HG02588 (cell line): Measurements from ENCODE around the gene CYTH4.

Source experiments
- ATAC-seq: cut with Tn5 transposase; IDR thresholded peaks from one replicate; pipeline ENCODE4 v1.9.1; 2021; ENCODE audit warnings: mild to moderate bottlenecking, moderate library complexity; ENCODE audit not compliant: unreplicated experiment

Gene CYTH4

DNA sequence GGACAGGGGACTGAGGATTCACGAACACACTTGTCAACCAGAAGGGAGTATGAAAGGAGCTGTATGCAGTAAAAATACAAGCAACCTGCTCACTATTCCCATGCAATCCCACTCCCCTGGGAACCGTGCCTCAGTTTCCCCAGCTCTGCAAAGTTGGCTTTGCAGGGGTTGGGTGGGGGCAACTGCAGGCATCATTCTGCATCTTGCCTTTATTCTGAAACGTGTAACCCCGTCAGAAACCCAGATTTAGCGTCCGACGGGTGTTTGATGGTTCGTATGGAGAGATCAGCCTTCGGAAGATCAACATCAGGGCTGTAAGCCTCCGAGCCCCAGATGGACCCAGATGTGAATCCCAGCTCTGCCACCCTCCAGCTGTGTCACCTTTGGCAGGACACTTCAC is 3.6 kb downstream of the CYTH4 start:
- ATAC-seq: no peak

DNA sequence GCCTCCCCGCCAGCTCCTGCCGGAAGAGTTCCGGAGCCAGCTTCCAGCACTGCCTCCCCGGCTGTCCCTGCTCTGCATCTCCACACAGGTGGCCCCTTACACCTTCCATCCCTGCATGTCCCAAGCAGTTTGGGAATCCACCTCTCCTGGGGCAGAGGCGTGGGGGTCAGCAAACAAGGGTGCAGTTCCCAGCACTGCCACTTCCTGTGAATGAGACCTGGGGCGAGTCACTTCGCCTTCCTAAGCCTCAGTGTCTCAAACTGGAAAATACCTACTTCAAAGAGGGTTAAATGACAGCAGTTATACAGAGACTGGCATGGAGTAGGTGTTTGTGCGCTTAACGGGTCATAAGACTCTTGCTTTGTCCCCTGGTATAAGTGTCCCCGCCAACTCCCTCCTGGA is 5.2 kb downstream of the CYTH4 start:
- no peak for ATAC-seq

DNA sequence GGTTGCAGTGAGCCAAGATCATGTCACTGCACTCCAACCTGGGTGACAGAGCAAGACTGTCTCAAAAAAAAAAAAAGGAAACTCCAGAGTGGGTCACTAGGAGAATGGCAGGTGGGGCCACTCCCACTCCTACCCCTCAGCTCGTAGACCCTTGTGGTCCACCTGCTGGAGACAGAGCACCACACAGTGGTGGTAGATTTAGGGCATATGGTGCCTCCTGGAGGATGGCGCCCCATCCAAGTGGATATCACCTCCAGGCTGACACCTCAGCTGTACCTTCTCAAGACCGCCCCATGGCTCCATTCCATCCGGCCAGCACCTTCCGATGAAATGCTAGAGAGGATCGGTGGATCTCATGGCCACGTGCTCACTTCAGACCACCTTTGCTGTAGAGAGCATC is 6.2 kb downstream of the CYTH4 start:
- ATAC-seq: no peak

DNA sequence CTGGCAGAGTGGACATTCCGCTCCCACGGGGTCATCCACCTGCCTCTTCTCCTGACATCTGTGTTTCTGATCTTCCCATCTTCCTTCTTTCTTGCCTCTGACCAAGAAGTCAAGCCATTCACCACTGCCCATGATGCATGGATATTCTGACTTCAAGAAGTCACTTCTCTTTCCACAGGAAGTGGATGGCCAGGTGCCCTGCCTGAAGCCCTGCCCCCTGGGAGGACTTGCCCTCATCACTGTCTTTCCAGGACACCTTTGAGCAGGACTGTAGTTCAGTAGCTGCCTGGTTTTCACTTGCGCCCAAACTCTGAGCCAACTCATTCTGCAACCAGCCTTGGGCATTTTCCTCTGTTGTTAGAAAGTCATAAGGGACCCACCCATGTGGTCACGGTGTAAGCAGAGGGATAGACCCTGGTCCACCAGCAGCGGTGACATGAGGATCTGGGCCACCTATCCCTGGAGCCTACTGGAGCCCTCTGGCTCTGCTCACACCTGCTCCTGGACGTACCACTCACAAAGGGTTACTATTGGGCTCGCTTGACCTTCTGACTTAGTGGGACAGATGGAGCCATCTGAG is 6.9 kb downstream of the CYTH4 start:
- ATAC-seq: no peak

DNA sequence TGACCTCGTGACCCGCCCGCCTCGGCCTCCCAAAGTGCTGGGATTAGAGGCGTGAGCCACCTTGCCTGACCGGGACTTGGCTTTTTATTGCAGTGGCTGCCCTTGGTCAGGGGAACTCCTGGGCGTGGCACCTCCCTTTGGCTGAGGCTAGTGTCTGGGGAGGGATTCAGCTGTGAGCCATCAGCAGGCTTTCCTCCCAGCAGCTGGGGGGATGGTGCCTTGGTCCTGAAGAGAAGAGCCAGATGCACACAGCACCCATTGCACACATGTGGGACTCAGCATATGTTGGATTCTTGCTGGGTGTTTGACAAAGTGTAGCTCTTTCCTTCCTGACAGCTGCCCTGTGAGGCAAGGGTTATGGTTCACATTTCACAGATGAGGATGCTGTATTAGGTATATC is 8.4 kb downstream of the CYTH4 start:
- ATAC-seq: no peak

DNA sequence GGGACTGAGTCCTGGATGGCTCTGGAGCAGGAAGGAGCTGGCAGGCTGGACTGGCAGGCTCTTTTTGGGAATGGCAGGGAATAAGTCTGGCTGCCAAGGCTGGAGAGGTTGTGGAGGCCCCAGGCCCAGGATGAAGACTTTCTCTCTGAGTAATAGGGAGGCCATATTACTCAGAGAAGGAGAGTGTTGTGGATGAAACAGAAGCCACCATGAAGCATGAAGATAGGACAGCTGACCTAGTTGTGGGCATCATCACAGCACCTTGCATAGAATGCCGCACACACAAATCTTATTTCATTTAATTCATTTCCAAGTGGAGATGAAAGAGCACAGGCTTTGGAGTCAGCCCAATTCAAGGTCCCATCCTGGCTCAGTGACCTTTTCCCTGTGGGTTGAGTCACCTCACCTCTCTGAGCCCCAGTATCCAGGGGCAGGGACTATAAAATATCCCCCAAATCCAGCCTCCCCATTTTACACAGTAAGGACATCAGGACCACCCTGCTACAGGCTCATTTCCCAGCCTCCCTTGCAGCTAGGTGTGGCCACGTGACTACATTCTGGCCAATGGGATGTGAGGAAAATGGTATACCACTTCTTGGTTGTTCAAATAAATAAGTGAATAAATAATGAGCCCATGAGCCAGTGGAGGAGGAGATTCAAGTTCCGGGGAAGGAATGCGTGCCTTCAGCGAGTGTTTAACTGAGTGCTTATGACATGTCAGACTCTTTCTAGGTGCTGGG is 9.4 kb downstream of the CYTH4 start:
- ATAC-seq: no peak

DNA sequence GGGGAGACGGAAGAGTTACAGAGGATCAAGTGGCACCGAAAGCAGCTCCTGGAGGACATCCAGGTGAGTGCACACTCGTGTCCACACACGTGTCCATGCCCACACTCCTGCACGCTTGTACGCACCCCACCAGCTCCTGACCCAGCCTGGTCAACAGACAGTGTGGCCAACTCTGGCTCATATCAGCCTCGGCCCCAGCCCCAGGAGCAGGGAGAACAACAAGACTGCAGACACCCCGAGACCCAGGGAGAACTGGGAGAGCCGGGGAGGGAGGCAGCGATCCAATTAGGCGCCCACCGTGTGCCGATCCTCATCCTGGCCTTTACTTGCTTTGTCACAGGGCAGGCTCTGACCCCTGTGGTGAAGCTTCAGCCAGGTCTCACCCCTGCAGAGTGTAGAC is 10.3 kb downstream of the CYTH4 start:
- no peak for ATAC-seq

DNA sequence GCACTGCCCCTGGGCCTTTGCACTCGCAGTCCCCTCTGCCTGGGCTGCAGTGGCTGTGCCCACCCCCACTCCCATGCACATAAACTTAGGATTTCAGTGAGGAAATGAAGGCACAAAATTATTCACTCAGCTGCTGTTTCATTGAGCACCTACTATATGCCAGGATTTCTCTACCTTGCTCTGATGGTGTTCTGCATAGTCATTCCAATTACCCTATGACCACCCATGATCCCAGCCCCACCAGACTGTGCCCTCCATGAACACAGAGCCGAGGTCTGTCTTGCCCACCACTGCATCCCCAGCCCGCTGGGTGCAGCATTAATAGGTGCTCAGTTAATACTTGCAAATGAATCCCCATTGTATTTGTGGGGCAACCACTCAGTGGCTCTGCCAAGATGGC is 10.9 kb downstream of the CYTH4 start:
- ATAC-seq: no peak

DNA sequence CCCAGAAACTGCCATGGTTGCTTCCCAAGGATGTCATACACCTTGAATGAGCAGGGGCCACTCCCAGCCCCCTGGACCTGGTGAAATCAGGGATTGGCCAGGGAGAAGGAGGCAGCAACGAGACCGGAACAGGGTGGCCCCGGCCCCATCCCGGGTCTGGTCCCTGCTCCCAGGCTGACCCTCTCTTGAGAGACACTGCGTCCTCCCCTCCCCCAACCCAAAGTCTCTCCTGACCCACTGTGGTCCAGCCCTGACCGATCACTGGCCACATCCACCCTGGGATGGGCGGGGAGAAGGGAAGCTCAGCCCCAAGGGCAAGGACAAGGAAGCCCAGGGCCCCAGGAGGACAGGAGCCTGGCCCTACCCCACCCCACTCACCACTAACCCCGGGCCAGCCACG is 12.4 kb downstream of the CYTH4 start:
- no peak for ATAC-seq

DNA sequence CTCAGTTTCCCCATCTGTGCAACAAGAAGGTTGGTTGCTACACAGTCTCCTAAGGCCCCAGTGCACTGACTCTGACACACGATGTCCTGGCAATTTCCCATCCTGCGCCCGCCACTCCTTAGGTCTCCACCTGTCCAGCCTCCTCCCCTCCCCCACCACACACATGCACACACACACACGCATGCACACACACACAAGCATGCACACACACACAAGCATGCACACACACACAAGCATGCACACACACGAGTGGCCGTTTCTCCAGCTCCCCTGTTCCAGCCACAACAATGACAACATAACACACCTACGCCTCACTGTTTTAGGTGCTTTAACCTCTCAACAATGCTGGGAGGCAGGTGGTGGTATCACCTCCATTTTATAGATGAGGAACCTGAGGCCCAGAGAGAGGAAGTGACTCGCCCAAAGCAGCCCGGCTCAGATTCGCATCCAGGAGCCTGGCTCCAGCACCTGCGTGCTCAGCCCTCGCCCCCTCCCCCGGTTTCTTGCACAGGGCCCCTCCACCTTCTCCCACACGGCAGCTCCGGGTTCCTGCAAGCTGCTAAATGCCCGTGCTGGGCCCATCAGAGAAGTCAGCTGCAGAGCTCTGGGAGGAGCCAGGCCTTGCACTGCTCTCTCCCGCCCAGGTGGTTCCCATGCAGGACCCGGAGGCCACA is 13.0 kb downstream of the CYTH4 start:
- no peak for ATAC-seq

DNA sequence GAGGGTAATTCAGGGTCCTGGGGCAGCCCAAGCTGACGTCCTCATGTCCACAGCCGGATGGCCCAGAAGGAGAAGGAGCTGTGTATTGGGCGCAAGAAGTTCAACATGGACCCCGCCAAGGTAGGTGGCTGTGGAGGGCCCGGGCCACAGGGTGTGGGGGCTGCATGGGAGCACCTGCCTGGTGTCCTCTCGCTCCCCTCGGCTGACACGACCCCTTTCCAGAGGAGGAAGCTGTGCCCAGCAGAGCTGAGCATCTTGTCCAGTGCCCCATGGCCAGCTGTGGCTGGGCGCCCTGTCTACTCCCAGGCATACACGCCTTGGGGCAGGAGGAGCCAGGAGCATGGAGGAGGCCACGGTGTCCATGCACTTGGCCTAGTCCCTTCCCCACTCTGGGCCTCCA is 13.6 kb downstream of the CYTH4 start:
- no peak for ATAC-seq

DNA sequence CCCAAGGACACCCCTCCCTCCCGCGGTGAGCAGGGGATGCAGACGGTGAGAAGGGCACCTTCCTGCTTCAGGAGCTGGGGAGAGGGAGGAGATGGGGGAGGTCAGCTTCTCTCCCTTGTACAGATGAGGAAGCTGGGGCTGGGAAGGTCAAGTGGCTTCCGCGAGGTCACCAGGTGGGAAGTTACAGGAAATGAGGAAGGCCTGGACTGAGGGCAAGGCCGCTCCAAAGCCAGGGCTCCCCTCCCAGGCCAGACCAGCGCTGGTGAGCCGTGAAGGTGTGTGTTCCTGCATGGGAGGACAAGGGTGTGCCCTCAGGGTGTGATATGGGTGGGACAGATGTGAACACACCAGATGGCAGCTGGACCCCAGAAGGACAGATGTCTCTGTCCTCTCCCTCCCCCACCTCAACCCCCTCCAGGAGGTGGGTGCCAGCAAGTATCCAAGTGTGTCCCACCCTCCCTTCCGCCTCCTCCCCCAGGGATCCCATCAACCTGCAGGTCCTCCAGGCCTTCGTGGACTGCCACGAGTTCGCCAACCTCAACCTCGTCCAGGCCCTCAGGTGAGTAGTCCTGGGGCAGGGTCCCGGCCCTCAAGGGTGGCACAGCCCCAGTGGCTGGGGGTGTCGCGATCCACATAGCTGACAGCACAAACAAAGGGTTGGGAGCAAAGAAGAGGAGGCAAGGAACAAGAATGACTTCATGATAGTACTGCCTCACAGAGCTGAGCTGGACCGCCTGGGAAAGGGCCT is 16.6 kb downstream of the CYTH4 start:
- ATAC-seq: no peak

DNA sequence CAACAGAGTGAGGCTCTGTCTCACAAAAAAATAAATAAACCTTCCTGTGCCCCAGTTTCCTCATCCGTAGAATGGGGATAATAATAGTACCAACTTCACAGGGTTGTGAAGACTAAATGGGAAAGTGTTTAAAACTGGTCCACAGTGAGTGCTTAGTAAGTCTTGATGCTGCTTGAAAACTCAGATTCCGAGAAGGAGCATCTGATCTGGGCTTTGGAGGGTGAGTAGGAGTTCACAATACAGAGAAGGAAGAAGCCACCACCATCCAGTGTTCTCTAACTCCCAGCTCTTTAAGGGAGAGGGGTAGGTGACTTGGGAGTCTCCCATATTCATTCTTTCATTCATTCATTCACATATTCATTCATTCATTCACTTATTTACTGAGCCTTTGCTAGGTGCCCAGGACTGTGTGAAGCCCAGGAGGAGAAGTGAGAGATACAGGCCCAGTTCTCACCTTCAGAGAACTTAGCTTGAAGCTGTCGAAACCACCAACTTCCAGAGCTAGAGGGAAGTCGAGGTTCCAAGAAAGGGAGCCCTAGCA is 17.7 kb downstream of the CYTH4 start:
- ATAC-seq: no peak

DNA sequence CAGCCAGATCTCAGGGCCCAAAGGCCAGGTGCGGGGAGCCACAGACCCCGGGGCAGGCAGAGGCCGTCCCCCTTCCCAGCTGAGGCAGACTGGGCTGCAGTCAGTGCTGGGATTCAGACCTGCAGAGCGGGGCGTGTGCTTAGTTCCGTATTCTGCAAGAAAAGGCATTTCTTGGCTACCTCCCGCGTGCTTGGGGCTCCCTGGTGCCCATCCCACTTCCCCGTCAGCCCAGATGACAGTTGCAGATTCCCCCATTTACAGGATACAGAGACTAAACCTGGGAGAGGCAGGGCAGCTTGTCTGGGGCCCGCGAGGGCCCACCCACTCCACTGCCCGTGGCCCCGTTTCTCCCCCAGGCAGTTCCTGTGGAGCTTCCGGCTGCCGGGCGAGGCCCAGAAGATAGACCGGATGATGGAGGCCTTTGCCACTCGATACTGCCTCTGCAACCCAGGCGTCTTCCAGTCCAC is 18.3 kb downstream of the CYTH4 start:
- ATAC-seq: no peak

DNA sequence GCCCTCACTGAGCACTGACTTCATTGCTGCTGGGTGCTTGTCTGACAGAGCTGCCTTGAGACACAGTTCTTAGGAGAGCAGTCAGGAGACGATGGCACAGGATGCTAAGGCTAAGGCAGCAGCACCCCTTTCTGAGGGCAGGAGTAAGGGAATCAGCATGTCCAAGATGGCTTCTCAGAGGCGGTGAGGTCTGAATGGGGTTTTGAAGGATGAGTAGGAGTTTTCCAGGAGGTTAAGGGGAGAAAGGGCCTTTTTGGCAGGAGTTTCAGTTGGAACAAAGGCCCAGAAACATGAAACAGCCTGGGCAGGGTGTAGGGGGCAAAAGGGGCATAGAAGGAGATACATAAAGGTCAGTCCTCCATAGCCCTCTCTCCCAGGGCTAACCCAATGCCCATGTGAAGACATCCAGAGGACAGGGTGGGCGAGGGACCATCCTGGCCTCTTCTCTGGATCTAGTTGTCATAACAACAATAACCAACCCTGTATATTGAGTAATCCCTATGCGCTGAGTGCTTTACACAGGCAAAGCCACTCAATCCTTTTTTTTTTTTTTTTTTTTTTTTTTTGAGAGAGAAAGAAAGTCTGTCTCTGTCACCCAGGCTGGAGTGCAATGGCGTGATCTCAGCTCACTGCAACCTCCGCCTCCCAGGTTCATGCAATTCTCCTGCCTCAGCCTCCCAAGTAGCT is 19.0 kb downstream of the CYTH4 start:
- no peak for ATAC-seq

DNA sequence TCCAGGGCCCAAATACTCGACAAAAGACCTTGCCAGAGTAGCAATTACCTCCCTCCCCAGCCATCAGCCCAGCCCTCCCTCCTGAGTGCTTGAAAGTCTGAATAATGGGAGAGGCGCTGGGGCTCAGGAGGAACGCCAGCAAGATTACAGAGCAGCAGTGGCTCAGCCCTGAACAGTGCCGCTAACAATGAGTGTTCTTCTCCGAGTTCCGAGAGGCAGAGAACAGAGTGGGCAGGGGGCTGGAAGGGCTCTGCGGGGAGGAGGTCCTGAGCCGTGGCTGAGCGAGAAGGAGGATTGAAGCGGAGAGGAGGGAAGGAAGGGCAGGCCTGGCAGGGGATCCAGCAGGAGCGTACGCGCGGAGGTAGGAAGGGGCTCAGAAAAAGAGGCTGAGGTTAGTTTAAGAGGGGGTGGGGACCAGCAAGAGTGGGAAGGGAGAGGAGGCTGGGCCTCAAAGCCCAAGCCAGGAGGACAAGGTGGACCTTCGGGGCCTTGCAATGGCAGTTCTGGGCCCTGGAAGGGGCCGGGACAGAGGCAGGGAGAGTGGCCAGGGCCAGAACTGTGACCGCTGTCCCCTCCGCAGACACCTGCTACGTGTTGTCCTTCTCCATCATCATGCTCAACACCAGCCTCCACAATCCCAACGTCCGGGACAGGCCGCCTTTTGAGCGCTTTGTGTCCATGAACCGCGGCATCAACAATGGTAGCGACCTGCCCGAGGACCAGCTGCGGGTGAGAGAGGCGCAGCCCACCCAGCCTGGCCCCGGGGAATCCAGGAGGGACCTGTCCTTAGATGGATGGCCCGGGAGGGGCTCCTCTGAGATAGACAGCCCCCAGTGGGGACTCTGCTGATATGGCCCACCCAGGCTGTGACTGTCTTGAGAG is 20.6 kb downstream of the CYTH4 start:
- ATAC-seq: no peak

DNA sequence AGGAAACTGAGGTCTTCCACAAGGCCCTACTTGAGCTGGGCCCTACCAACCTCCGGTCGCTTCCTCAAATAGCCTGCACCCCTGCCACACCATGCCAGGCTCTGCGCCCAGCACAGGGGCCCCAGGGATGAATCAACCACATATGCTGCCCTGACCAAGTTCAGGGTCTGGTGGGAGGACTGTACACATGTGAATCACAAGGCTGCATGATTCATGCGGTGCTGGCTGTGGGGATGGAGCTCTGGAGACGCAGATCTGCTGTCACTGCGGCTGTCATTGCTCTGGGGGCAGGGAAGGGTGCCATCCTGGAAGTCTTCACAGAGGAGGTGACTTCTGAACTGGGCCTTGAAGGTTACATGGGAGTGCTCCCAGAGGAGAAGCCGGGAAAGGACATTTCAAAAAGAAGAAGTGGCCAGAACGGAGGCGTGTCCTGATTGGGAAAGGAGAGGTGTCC is 21.5 kb downstream of the CYTH4 start:
- ATAC-seq: no peak

DNA sequence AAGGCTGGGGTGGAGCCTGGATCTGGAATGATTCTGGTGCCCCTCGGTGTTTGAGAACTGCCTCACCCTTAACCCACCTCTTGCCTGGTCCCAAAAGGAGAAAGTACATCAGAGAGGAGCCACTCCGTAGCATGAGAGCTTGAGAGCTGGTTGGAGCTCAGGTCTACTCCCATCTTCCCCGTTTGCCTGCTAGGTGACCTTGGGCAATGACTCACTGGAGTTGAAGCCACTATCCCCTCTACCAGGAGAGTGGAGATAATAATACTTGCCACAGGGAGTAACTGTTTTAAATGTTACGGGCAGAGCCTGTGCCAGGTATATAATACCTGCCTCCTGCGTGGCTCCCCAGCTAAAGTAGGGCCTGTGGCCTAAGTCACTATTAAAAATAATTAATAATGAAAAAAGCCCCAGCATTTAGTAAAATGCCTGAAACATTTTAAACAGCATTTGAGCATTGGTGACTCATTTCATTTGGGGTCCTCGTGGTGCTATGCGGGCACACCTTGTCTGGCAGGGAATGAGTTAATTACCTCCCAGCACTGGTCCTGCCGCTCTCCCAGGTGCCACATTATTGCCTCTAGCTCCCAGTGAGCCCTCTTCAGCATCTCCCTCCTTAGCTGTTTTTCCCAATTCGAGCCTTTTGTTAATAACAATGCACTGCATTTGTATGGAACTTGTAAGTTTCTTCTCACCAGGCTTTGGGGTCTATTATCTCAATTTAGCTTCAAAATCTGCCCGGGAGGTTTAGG is 22.5 kb downstream of the CYTH4 start:
- no peak for ATAC-seq

DNA sequence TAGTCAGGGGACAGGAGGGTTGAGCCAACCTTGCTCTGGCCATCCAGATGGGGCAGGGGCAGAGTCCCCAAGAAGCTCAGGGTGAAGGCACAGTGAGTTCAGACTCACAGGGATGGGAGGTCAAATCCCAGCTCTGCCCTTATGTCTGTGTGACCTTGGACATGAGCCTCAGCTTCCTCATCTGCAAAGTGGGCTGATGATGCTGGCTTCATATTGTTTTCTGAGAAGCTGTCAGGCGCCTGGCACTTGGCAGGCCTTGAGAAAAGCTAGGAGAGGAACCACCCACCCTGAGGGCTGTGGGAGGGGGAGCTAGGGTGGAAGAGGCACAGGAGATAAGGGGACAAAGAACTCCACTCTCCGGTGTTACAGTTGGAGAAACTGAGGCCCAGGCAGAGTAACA is 23.6 kb downstream of the CYTH4 start:
- no peak for ATAC-seq
